GM21367 (cell line): Measurements from ENCODE around the gene NASP.

Experiments used
- ATAC-seq: cut with Tn5 transposase; IDR thresholded peaks from one replicate; pipeline ENCODE4 v1.9.1; 2021; ENCODE audit not compliant: unreplicated experiment

Gene NASP

DNA sequence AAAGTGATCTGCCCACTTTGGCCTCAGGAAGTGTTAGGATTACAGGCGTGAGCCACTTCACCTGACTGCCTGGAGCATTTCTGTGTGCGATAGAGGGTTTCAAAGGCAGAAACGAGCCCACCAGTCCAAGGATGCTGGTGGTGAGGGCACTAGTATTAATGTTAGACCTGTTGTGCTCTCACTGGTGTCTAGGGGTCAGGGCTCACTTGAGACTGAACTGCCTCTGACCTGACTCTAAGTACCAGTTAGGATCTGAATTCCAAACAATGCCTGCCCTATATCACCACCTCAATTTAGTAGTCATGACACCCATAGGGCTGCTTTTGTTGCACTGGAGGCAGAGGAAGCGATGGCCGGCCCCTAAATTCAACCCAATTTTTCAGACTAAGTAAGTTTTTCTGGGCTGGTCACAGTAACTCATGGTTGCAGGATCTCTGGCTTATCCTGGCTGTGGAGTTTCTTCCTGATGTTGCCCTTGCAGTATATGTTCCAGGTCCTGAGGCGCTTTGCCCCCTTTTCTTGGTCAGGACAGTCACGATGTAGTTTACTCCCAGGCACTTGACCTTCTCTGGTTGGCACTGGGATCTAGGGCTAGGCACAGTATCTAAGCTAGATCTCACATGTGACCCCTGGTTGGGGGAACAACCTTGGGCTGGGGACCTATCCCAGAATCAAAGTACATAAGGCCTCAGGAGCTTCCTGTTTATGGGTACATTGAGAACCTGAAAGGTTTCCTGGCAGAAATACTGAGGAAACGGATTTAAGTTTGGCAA is 35.5 kb downstream of the NASP start:
- no peak for ATAC-seq

DNA sequence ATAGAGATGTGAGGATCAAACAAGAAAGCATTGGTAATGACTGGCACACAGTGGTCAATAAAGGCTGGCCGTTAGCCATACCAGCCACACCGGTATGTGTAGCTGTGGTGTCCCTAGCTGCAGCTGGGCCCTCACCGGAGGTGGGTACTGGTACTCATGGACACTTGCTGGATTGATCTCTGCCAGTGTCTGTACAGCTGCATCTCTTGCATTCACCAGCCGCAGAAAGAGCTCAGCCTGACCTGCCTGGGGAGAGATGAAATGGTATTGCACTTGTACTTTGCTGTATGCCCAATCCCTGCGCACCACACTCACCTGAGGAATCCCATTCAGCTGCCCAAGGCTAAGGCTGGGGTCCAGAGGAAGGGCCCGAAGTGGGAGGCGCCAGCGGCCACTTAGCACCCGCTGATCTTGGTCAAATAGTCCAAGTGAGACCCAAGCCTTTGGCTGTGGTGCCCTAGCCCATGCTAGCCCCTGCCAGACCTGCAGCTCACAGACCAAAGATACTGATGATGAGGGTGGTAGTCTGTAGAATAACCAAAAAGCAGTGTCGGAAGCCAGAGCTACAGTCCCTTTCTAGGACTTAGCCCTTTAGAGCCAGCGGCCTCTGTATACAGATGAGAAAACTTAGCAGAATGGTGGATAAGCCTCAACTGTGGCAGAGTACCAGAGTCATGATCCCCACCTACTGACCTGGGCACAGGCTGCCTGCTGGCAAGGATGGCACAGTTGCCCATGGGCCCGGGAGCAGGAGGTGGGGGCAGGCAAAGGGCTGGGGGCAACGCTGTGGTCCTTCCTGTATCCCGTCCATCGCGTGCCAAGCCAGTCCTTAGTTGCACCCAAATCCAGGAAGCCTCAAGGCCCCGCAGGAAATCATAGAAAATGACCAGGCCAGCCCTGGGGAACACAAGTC is 37.0 kb downstream of the NASP start:
- ATAC-seq, result no peak

DNA sequence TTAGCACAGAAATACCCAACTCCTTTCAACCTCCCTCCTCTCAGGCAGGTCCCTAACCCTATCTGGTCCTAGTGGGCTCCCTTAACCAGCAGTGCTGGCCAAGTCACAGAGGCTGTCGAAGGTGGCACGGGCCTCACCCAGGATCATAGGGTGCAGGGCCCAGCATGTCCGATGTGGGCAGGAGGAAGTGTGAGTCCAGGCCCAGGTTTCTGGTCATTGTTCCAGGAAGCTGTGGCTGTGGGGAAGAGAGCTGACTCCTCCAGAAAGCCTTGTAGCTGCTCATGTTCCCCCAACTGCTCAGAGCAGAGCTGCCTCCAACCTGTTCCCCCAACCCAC is 37.6 kb downstream of the NASP start:
- no peak for ATAC-seq

DNA sequence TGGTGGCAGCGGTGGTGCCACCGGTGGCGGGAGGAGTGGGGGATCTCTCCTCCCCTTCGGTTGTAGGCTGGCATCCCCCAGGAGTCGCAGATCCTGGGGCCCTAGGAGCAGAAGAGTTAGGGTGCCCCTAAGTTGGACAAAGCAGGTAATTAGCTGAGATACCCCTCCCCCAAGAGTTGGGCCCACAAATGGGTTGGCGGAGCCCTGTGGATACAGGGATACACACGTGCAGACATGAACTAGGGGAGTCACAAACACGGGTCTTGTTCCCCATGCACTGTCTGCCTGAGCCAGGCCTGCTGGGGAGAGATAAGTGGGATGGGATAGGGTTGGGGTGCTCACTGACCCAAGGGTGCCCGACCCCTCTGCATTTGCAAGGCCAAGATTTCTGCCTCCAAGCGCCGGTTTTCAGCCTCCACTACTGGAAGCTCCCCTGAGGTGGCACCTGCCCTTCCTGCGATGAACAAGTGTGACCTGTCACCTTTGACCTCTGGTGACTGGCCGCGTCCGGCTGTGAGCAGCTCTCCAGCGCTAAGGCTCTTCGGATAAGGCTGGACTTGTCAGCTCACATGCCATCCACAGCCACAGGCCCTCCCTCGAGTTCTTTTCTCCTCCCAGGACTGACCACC is 38.2 kb downstream of the NASP start:
- no peak for ATAC-seq

DNA sequence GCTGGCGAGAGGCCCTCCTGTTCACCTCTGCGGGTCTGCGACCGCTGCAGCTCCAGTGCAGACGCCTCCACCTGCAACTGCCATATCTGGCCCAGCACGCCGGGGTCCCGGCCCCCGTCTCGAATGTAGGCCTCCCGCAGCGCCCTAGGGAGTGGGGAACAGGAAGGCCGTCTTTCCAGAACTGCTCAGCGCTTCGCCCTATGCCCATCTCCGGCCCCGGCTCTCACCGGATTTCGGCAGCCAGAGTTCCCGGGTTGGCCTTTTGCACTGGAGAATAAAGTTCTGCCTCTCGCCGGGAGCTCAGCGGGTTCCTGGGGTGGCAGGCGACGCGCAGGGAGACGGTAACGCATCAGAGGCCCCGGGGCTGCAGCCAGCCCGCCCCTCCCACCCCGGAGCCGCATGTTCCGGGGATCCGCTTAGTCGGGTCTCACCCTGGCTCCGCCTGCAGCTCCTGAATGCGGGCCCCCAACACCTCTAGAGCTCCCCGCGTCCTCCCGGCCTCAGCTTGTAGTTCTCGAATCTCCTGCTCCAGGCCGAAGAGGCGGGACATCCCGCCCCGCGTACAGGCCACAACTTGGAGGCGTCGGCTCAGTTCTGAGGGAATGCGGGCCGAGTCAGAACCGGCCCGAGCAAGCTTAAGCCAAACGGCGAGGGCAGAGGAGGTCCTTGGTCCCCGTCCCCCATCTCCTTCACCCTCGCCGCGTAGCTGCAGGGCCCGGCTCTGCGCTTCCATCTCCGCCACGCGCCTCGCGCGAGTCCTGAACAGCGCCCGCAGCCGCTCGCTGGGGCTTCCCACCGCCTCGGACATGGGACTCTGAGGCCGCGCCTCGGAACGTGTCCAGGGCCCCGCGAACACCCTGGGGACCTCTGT is 38.9 kb downstream of the NASP start:
- ATAC-seq, result no peak

DNA sequence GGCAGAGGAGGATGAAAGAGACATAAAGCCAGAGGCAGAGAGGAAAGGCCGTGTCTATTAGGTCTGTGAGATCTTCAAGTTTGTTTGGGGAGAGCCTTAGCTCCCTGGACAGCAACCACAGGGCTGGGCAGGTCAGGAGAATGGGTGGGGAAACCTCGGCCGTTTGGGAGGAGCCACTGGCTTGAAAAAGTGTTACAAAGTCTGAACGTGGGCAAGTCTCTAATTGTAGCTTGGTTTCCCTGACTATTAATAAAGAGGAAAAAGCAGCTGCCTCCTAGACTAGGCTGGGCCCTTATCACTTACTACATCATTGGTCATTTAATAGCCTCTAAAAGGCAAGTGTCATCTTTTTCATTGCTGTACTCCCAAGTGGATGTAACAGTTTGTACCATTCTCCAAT is 40.1 kb downstream of the NASP start, which contains the start of gene CCDC17:
CCDC17 (minus strand) TSS at position 83 of the 400 bp plus-strand sequence. CDS start 145 bp downstream, outside the sequence.
- no peak for ATAC-seq

DNA sequence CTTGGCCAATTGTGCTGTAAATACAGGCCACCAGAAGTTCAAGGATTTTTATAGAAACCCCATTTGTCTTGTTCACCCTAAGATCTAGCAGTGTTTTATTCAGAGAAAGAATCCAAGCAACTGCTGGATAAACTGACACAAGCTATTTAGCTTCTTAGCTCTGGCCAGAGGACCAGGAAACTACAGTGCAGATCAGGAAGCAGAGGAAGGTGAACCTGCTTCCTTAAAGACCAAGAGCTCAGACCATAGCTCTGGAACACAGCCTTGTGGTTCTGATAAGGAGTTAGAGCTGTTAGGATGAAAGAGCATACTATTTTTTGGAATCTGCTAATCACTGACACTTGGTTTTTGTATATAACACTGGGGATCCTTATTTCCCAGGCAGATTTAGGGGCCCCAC is 45.2 kb downstream of the NASP start:
- no peak for ATAC-seq

DNA sequence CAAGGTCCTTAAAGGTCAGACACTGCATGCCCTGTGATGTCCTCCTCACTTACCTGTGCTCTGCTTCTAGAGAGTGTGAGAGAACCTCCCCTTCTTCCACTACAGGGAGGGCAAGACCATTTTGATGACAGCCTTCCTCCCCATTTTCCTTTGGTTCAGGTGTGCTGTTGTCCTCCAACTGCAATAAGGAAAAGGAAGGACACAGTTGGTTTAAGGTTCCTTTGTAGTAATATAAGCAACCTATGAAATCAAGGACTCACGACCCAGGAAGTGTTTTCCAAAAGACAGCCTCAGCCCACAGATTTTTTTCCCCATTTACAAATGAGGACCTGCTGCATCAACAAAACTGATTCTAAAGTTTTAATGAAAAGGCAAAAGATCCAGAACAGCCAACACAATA is 46.6 kb downstream of the NASP start:
- no peak for ATAC-seq

DNA sequence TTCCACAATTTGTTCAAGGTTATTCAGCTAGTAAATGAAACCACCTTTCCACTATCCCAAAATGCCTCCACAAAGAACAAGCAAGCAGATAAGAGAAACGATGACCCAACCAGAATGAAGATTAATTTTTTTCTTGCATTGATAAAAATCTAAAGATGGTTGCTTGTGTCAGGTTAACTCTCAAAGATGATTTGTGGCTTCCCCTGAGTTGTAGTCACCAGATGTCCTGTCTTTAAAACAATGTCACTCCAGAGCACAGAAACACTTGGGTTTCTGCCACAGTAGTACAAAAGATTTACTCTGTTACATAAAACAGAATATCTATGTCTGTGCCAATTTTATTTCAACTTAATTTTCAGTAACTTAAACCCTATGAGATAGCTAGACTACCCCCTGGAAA is 51.4 kb downstream of the NASP start:
- ATAC-seq, result no peak

DNA sequence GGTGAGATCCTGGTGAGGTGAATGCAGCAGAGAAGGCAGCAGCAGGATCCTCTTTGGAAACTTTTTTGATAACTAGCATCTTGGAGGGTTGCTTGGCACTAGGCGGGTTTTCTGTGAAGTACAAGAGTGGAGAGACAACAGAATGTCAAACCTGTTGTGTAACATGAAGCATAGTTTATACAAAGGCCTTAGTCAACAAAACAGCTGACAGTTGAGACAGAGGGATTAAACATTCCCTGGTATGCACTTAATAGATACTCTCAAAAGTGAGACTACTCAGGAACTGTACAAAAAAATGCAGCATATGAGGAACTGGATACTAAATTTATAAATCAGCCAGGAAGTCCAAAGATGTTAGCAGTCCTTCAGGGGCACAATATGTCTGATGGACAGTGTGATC is 56.5 kb downstream of the NASP start:
- ATAC-seq, result no peak

DNA sequence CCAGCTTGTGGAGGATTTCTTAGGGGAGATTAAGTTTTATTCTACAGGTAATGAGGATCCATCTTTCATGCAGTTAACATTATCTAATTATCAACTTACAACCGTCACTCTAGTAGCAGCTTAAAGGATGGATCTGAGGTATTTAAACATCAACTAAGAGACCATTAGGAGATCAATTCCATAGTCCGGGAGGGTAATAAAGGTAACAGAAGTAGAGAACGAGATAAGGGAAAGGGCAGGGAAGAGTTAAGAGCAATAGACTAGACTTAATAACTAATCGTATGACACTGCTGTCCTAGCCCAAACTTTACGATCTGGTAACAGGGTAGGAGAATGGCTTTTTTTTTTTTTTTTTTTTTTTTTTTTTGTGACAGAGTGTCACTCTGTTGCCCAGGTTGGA is 59.5 kb downstream of the NASP start:
- ATAC-seq, result no peak

DNA sequence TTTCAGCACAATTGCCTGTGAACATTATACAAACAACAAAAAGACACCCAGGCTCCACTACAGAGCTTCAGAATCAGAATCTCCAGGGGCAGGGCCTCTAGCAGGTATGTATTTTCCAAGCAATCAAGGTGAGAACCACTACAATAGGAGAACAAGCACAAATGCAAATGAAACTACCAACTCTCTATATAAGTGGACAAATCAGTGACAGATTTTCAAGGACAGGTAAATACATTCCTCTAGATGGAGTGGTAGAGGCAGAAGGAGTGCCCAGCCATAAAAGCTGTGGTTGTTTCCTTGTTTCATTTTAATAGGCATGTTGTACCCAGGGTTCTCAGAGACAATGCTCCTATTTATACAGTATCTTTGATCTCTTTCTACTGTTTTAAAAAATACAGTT is 60.1 kb downstream of the NASP start:
- no peak for ATAC-seq

DNA sequence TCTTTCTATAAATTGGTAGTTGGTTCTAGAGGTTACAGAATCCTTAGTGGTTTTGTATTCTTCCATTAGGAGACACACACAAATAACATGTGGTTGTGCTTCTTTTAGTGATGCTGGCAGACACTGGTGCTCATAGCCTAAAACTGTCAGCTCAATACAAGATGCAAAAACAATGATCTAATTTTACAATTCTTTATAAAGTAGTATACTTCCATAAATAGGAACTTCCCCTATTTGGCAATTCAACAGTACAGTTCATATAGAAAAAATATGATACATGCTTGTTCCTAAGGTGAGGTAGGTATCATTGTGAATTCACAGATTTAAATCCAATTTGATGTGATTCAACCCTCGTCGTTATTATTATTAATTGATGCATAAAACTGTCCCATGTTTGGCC is 60.8 kb downstream of the NASP start:
- ATAC-seq, result no peak

DNA sequence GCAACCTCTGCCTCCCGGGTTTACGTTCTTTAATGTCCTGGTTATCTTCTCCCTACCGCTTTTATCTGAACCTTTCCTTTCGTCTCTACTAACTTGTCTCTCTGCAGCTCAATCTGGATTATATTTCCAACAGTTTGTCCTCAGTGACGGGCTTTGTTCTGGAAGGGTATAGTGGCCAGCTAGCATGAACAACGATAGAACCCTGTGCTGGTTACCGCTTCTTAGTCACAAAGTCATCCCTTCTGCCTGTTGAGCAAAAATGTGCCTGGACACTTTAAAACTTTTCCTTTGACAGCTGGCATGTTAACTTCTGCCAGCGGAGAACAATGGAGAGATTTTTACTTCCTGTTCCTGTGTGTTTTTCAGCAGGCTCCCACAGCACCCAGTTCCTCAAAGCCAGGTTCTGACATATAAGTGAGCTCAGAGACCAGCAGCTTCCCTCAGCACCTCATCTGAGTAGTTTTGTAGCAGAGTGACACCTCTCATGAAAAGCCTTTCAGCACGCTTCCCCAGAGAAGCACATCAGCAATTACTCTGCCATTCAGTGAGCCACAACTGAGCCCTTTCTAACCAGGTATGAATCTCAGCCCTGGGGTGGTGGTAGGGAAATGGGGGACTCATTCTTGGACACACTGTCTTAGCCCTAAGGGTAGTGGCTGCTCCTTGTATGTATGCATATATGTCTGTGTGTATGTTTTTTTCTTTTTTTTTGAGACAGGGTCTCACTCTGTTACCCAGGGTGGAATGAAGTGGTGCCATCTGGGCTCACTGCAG is 63.6 kb downstream of the NASP start:
- ATAC-seq, result no peak

DNA sequence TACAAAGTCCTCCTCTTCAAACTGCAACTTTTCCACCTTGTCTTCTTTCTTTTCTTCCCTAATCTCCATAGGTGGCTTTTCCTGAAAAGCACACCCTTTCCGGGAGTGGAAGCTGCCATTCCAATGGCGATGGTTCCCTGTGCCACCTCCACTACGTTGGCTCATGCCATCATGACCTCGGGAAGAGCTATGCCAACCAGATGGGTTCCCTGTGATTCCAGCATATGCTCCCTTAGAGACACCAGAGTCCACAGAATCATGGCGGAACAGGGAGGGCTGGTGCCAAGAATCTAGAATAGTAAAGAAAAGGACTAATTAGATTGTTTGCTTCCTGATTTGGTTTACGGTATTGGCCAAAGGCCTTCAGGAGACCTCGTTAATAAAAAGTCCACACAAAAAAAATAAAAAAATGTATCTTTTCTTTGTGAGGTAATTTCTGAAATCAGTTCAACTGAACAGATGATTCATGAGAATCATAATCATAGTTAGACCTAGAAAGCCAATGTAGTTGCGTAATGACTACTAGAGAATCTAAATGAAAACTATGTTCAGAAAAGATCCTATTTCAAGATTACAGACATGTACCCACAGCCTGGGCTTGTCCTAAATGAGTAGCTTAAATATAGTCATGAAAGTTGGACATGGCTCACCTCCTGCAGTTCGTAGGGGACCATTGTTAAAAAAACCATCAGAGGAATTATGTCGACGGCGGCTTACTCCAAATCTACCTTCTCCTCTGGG is 70.9 kb downstream of the NASP start:
- no peak for ATAC-seq

DNA sequence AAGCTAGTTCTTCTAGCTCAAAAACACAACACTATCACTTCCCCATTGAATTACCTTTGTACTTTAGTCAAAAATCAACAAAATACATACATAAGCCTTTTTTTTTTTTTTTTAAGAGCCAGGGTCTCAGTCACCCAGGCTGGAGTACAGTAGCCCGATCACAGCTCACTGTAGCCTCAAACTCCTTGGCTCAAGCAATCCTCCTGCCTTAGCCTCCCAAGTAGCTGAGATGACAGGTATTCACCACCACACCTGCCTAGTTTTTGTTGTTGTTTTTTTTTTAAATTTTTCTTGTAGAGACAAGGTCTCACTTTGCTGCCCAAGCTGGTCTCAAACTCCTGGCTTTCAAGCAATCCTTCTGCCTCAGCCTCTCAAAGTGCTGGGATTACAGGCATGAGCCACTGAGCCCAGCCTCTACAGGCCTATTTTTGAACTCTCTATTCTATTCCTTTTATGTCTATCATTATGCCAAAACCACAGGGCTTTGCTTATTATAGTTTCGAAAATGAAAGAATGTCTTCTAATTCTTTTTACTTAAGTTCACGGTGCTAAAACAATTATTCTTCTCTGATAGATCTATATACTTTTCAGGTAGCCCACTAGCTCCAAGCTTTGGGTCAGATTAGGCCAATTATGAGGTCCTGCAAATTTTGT is 72.9 kb downstream of the NASP start:
- no peak for ATAC-seq

DNA sequence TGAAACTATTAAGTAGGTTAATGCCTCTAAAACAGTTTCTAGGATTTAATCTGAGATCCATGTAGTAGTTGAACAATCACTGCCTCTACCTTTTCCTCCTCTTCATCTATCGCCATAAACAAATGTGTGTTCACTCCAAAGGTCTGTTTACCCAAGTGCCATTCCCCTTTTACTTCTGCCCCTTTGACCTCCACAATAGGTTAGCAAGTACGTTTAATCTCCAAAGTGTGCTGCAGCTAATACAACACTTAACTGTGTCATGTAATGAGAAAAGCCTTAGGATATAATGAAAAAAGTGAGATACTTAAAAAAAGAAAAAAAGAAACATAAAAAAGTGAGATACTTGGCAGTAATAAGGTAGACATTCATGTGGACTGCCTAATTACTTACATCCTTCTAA is 74.3 kb downstream of the NASP start:
- no peak for ATAC-seq

DNA sequence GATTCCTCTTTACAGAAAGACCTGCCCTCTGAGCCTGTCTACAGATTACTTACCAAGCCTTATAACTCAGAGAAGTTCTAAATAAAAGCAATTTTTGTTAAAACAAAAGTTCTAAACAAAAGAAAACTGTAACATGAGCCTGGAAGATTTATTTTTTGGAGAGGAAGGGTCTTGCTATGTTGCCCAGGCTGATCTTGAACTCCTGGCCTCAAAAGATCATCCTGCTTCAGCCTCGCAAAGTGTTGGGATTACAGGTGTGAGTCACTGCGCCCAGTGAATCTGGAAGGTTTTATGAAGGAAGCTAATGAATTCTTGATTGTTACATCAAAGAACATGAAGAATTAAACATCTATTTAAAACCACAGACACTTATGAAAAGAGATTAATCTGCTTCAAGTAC is 75.4 kb downstream of the NASP start:
- no peak for ATAC-seq

DNA sequence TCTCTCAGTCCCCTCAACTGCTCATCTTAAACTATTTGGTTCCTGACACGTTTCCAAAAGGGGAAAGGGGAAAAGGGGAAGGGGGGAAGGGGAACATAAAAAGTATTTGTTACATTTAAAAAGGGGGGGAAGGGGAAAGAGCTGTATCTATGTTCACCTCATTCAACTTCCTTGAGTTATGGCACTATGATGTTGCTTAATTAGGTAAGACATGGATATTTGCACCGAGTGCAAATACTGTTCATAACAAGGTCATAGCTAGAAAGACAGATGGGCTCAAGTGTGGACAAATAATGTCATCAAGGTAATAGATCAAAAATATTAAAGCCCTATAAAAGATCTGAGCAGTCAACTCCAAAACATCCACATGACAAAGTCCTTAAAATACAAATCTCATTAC is 76.5 kb downstream of the NASP start:
- ATAC-seq, result no peak
